ENCODE measurements around the gene EEF2KMT. TPM values are rescaled to one million over a fixed set of nuclear protein-coding genes. Genes with fewer than 3 reads are reported as not detected.
A peak's percentile ranks its signal among the peaks of the same experiment; 100 is the strongest.

EEF2KMT gene
- total RNA-seq, 4 donors from 2014 or later = 4.5 to 7.2 (median 6.5) TPM

GRCh38 chr16:5072334-5073278 lies 25.0 kb downstream of the EEF2KMT start:
- no peak for DNase-seq
- 59 to 96% methylated on average over 8 to 12 of the region's 12 CpGs for WGBS, 2 donors (ENCODE audit: low coverage in 1 of 2)
- Histone ChIP-seq H3K4me1 (peaks cover 3 to 16% (median 11%) of the 10 kb centered on the region in 4 donors), H3K9me3 (no peaks in the 10 kb centered on the region), H3K36me3 (peaks cover 0 to 14% (median 3%) of the 10 kb centered on the region in 4 donors), H3K27me3 (no peaks in the 10 kb centered on the region), H3K4me3 (peak overlapping the region; percentile 49 to 89 (median 64)), H3K27ac (peak overlapping the region; percentile 87 to 91 (median 89))
- intact Hi-C loops (cut with DNase I; ENCODE audit: low total_unique reads) = no loop called here
- no peak for TF ChIP-seq POLR2A (IDR thresholded peaks at IDR 0.05)
- no peak for TF ChIP-seq CTCF (IDR thresholded peaks at IDR 0.05)
- no peak for TF ChIP-seq EP300 (IDR thresholded peaks at IDR 0.05; ENCODE audit: low read depth)
- TF ChIP-seq POLR2AphosphoS5 (IDR thresholded peaks at IDR 0.05) = no peak
- in situ Hi-C loops (cut with MboI; ENCODE audit: low pct_ligation_motif_present in 1 of 4, low pct_unique_long_range_greater_than_20kb in 1 of 4, low sequenced_read_pairs in 3 of 4) = no loop called here

- peak within 1 kb of the TSS; percentile 49 to 89 (median 64) for H3K4me3 ChIP-seq
- no peaks in the 10 kb centered on the region for H3K27me3 ChIP-seq
- 0% methylated on average over 28 of the region's 53 CpGs; no CpG with 5 or more reads in 1 of the 2 donors for WGBS, 2 donors (ENCODE audit: low coverage in 1 of 2)
- H3K27ac ChIP-seq = peak within 1 kb of the TSS; percentile 87 to 91 (median 89)
- H3K4me1 ChIP-seq = peaks cover 3 to 16% (median 11%) of the 10 kb centered on the region in 4 donors
- intact Hi-C loops (cut with DNase I; ENCODE audit: low total_unique reads) (no loop called here), in situ Hi-C loops (cut with MboI; ENCODE audit: low pct_ligation_motif_present in 1 of 4, low pct_unique_long_range_greater_than_20kb in 1 of 4, low sequenced_read_pairs in 3 of 4) (no loop called here)
- H3K9me3 ChIP-seq = no peaks in the 10 kb centered on the region
- peaks cover 0 to 14% (median 0%) of the 10 kb centered on the region in 4 donors for H3K36me3 ChIP-seq
- TF ChIP-seq CTCF (IDR thresholded peaks at IDR 0.05) (no peak), POLR2AphosphoS5 (IDR thresholded peaks at IDR 0.05) (peak; percentile 90 to 94 (median 92)), POLR2A (IDR thresholded peaks at IDR 0.05) (peak; percentile 82)
- DNase-seq = peak; percentile 91
Observed at GRCh38 chr16:5071681-5072333, 25.8 kb downstream of the EEF2KMT start, which contains the start of gene ALG1. TSS of gene ALG1 (plus strand) at chr16:5071843. CDS start at chr16:5071850, 7 bp downstream.

- TF ChIP-seq POLR2AphosphoS5 (IDR thresholded peaks at IDR 0.05) (no peak), CTCF (IDR thresholded peaks at IDR 0.05) (no peak), EP300 (IDR thresholded peaks at IDR 0.05; ENCODE audit: low read depth) (no peak), POLR2A (IDR thresholded peaks at IDR 0.05) (no peak)
- H3K27ac ChIP-seq = peak overlapping the region; percentile 87 to 91 (median 89)
- H3K36me3 ChIP-seq = peaks cover 0 to 11% (median 0%) of the 10 kb centered on the region in 4 donors
- peak overlapping the region in 3 of 4 donors; percentile 49 to 89 (median 62) for H3K4me3 ChIP-seq
- H3K27me3 ChIP-seq = no peaks in the 10 kb centered on the region
- WGBS, 2 donors (ENCODE audit: low coverage in 1 of 2) = 55 to 63% methylated on average over 4 to 7 of the region's 7 CpGs
- in situ Hi-C loops (cut with MboI; ENCODE audit: low pct_ligation_motif_present in 1 of 4, low pct_unique_long_range_greater_than_20kb in 1 of 4, low sequenced_read_pairs in 3 of 4) = no loop called here
- intact Hi-C loops (cut with DNase I; ENCODE audit: low total_unique reads) = no loop called here
- H3K4me1 ChIP-seq = peaks cover 3 to 16% (median 11%) of the 10 kb centered on the region in 4 donors
- DNase-seq = no peak
- no peaks in the 10 kb centered on the region for H3K9me3 ChIP-seq
Observed at GRCh38 chr16:5071341-5071680, 26.3 kb downstream of the EEF2KMT start.

Data from transverse colon (tissue), 4 donors.